GM08714 (cell line): Measurements from ENCODE around the gene WASL.
"Not testable (repeated sequence)": the region's sequence is repeated elsewhere in the genome, so short reads cannot be mapped to it uniquely, and the experiment has no call there.

Experiments used
- H3K4me3 ChIP-seq: fragments of 200-500 bp; sonication (Bioruptor generic); 2 replicates; pipeline ENCODE4 v1.5.1; 2014; ENCODE audit warnings: mild to moderate bottlenecking, low read length, inconsistent platforms
- ZNF274 ChIP-seq: IDR thresholded peaks from 2 replicates; pipeline ENCODE4 v1.6.1; 2012; ENCODE audit warnings: mild to moderate bottlenecking, low read depth, low read length

Gene WASL

DNA sequence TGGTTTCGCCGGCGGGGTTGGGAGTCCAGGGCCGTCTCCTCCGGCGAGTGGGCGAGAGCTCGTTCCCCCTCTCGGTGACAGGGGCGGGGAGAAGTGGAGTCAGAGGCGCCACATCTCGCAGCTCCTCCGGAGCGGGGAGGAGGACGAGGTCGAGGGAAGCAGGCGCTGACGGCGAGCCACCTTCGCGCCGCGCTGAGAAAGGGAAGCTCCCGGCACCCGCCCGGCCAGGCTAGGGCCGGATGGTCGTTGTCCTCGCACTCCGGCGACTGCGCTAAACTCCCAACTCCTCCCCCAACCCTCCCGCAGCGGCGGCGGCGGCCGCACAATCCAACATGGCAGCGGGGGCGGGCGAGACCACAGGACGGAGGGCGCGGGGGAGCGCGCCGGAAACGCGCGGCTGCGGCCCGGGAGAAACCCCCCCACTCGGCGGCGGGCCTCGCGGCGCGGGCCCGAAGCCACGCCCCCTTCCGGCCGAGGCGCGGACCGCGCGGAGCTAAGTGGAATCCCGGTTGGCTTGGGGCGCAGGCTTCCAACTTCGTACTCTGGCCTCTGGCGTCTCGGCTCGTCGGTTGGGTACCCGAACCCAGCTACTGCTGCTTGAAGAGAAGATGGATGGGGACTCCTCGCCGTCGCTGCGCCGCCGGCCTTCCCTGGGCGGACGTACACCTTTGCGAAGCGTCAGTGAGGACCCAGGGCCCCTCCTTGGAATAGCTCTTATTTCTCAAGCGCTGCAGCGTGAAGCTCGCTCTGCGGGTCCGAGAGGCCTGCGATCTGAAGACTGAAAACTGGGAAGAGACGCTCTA, at the start of gene WASL:
Gene WASL (minus strand): TSS at position 270 of the 803 bp plus-strand sequence. CDS start 269 bp downstream, at position 1.
- TF ChIP-seq ZNF274: no peak
- peak within 1 kb of the TSS; percentile 94 for H3K4me3 ChIP-seq

DNA sequence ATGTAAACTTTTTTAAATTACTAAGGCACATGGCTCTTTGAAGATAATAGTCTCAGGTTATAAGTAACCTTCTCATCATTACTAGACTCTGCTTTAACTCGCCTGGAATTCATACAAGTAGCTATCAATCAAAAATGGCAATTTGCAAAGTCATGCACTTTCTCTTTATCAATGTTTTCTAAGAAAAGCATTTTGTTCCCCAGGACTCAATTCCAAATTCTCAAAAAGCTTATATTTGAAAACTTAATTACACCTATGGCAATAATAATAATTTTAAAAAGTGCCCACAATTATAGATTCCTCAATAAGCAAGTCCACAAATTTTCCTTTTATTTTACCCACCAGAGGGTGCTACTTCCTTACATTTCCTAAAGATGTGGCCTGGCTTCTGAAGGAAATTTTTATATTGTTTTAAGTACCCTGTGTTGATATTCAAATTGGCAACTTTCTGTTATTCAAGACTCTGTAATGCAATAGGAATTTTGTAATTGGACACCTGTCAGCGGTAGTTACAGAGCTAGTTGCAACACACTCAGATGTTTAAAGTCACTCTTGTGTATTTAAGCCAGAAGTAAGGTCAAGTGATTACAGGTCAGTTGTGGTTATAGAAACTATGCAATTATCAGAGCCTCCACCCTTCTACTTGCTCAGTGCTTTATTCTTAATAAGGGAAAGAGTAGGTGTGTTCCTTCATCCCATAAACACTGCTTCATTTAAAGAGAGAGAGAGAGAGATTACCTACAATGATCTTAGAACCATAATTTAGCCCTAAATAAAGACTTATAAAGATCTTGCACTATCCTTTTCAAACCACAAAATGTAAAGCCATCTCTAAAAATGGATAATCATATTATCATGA, 49.1 kb upstream of the WASL start:
- TF ChIP-seq ZNF274: no peak
- H3K4me3 ChIP-seq: no peak overlapping the region

DNA sequence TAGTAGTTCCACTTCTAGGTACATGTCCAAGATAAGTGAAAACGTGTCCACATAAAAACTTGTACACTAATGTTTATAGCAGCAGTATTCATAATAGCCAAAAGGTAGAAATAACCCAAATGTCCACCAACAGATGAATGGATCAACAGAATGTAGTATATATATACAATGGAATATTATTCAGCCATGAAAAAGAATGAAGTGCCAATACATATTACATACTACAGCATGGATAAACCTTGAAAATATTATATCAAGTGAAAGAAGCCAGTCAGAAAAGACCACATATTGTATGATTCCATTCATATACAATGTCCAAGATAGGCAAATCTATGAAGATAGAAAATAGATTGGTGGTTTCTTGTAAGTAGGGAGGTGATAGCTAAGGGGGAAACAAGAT, 47.8 kb upstream of the WASL start:
- no peak overlapping the region for H3K4me3 ChIP-seq
- no peak for TF ChIP-seq ZNF274

DNA sequence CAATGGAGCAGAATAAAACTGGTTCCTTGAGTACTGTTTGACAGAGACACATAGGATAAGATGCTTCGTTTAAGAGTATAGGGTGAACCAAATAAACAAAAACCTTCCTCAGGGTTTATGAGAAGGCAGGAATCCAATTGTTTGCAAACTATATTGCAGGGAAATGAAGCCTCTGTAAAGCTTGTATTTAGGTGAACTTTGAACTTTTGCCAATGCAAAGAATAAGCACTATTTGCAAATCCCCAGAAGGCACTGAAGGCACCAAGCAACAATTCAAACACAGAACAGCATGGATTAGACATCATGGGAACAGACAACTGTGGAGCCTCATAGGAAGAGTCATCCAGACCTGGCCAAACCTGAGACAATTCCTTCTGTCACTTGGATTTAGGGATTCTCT, 47.1 kb upstream of the WASL start:
- H3K4me3 ChIP-seq: no peak overlapping the region
- no peak for TF ChIP-seq ZNF274

DNA sequence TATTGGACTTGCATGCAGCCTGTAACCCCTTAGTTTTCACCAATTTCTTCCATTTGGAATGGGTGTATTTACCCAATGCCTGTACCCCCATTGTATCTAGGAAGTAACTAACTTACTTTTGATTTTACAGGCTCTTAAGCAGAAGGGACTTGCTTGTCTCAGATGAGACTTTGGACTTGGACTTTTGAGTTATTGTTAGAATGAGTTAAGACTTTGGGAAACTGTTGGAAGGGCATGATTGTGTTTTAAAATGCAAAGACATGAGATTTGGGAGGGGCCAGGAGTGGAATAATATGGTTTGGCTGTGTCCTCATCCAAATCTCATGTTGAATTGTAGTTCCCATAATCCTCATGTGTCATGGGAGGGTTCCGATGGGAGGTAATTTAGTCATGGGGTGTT, 46.3 kb upstream of the WASL start:
- H3K4me3 ChIP-seq: not testable (repeated sequence)

DNA sequence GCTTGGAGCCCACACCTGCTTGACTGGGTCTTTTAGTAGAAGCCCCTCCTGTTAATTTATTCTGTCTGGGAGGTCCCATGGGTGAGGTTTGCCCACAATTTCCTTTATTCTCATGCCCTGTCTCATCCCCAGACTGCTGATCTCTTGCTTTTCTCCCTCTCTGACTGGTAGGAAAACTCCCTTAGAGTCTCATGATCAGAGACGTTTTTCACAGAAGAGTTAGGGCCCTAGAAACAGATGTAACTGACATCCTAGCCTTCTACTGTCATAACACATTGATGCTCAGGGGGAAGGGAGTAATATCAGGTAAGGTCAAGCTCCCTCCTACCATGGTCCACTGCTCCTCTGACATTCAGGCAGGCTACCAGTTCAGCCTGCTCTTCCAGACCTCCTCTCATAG, 43.7 kb upstream of the WASL start:
- TF ChIP-seq ZNF274: no peak
- H3K4me3 ChIP-seq: no peak overlapping the region

DNA sequence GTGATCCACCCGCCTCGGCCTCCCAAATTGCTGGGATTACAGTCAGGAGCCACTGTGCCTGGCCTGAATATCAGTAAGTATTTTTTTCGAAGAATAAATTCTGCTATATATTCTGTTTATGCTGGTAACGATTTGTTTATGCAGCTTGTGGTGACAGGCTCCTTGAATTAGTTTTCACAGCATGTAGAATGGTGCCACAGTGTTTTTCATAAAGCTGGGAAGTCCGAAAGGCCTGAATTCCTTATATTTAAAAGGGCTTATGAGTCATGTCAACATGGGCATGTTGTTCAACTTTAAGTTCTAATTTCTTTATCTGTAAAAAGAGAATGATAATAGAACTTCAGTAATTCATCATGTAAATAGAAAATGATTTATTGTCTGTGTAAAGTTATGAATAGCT, 42.2 kb upstream of the WASL start:
- H3K4me3 ChIP-seq: no peak overlapping the region

DNA sequence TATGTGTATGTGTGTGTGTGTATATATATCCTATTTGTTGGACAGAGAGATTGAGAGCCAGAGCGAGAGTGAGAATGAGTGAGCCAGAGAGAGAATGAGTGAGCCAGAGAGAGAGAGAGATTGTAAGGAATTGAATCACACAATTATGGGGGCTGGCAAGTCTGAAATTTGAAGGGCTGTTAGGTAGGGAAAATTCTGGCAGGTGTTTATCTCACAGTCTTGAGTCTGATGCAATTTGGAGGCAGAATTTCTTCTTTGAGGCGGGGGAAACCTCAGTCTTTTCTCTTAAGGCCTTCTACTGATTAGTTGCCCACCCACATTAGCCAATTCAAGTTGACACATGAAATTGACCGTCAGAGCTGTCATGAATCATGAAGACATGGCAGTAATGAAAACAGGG, 41.0 kb upstream of the WASL start:
- no peak overlapping the region for H3K4me3 ChIP-seq

More for the DNA sequence above, 42.2 kb upstream of the WASL start:
- TF ChIP-seq ZNF274: no peak

DNA sequence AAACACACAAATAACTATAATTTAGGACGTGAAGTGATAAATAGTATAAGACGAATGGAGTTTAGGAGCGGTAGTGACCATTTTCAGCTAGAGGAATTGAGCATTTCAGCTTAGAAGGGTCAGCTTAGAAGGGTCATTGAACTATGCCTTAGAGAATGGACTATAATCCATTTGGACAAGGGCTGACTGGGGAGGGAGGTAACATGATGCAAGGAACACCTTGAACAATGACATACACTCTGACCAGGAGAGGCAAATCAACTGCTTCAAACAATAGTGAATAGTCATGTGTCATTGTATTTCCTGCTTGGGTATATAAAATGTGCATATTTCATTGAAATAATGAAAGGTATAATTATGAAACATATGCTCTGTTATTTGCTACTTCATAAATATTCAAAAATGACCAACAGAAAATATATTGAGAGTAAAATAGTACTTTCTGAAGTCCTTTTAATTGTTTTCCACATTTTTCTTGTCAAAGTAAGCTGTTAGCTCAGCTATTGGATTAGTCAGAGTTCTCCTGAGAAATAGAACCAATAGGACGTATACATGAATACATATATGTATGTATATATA, 40.5 kb upstream of the WASL start:
- no peak for TF ChIP-seq ZNF274
- H3K4me3 ChIP-seq: no peak overlapping the region

More for the DNA sequence above, 41.0 kb upstream of the WASL start:
- TF ChIP-seq ZNF274: no peak

DNA sequence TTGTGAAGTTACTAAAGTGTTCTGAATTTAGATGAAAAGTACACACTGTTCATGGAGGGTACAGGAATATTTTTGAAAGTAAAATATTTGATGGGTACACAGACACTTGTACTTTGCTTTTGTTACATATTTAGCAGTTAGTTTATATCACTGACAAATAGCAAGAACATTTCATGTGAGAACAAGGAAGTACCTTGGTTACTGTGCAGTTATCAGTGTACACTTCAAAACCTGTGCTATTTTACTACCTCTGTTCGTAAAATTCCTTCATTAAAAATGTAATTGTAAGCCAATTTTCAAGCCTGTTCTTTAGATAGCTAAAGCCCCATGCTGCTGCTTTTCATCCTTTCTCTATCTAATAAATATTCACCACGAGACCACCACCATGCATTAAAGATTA, 39.8 kb upstream of the WASL start:
- TF ChIP-seq ZNF274: no peak
- H3K4me3 ChIP-seq: no peak overlapping the region

DNA sequence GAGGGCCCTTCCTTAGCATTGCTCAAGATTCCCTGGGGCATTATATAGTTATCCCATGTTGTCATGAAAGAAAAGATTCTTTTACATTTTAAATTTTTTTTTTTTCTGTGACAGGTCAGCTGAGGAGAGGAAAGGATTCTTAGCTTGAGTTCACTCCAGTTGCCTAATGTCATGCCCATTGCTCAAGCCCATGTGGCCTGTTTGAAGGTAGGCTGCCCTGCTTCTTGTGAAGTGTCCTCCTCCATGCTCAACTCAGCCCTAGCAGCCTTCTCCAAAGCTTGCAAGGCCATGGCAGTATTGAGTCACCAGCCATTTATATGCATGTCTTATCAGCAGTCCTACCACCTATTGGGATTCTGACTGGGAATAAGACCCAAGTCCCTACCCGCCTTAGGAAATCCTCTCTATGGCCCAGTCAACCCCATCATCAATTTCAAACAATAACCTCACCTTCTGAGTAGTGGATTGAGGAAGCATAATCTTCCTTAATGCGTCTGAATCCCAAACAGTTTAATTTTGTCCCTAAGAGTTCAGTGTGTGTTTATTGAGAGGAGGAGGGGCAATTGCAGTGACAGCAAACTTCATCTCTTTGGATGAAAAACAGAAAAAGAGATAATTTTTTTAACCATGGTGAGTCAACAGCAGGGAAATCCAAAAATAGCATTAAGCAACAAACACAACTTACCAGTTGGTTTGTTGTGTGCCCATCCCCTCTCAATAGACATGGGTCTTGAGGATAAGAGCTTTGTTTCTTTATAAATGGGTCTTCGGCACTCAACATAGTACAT, 38.6 kb upstream of the WASL start:
- TF ChIP-seq ZNF274: no peak
- H3K4me3 ChIP-seq: no peak overlapping the region

DNA sequence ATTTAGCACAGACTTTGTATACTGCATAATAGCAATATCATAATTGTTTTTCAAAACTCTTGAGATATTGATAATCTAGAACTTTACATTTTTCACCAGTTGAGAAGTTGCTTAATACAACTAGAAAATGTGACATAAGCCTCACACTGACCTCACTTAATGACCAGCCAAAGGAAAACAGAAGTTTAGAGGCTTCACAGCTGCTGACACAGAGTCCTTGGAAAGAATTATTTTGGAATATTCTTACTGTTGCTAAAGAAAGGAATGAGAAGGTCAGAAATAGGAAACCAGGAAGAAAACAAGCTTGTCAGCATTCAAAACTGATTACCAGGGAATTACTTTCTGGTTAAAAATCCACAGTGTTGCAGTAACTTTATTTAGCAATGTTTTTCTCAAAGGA, 35.5 kb upstream of the WASL start:
- no peak overlapping the region for H3K4me3 ChIP-seq
- no peak for TF ChIP-seq ZNF274

DNA sequence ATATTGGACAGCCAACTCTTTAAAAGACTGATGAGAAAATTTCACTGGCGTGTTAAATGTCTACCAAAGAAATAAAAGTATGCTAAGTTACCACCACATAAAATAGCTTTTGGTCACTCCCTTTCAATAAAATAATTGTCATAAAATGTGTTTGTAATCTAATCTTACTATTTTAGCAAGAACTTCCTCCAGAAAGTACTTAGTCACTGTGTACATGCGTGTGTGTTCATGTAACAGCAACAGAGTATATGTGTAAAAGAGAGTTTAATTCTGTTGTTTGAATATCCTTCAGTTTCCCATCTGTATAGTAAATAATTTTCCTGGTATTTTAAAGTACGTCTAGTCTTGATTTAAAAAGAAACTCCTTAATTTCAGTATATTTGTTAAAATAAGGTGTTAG, 35.0 kb upstream of the WASL start:
- no peak overlapping the region for H3K4me3 ChIP-seq
- TF ChIP-seq ZNF274: no peak
